ENCODE data around the gene FMN2.

FMN2 gene

GRCh38 chr1:240402326-240402725 is 310.6 kb downstream of the FMN2 start:
- Histone ChIP-seq H3K4me2 (no peak overlapping the region), H3K27me3 (ENCODE audit: insufficient read depth, low read depth) (no peaks in the 10 kb centered on the region), H3K79me2 (ENCODE audit: insufficient read depth, low read depth) (no peaks in the 10 kb centered on the region), H3K4me1 (ENCODE audit: low read depth, poor library complexity, severe bottlenecking) (no peaks in the 10 kb centered on the region), H3K4me3 (IDR thresholded peaks at IDR 0.05; ENCODE audit: insufficient read depth, low read depth, low read length) (no peak overlapping the region), H2AFZ (ENCODE audit: low read depth) (no peak overlapping the region), H3K9ac (no peak overlapping the region), H4K20me1 (ENCODE audit: insufficient read depth) (no peaks in the 10 kb centered on the region), H3K27ac (no peak overlapping the region), H3K36me3 (ENCODE audit: insufficient read depth) (no peaks in the 10 kb centered on the region)
- TF ChIP-seq, protein P1, sequence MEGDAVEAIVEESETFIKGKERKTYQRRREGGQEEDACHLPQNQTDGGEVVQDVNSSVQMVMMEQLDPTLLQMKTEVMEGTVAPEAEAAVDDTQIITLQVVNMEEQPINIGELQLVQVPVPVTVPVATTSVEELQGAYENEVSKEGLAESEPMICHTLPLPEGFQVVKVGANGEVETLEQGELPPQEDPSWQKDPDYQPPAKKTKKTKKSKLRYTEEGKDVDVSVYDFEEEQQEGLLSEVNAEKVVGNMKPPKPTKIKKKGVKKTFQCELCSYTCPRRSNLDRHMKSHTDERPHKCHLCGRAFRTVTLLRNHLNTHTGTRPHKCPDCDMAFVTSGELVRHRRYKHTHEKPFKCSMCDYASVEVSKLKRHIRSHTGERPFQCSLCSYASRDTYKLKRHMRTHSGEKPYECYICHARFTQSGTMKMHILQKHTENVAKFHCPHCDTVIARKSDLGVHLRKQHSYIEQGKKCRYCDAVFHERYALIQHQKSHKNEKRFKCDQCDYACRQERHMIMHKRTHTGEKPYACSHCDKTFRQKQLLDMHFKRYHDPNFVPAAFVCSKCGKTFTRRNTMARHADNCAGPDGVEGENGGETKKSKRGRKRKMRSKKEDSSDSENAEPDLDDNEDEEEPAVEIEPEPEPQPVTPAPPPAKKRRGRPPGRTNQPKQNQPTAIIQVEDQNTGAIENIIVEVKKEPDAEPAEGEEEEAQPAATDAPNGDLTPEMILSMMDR (conservative IDR thresholded peaks at IDR 0.05; ENCODE audit: low read depth, low read length), result no peak

DNA sequence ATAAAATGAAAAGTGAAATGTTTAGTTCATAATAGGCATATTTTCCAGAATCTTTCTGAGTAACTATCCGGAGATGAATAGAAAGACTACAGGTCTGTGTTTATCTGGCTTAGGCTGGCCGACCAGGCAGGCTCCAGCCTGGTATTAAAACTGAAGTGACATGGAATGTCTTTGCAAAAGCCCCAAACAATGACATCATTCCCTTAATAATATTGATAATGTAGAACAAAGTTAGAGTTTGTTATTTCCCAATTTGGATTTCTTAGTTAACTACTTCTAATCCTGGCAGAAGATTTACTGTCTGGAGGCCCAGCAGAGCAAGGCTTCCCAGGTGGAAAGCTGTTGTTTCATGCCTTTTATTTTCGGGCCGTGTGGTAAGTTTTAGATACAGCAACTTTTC is 312.6 kb downstream of the FMN2 start:
- Histone ChIP-seq H3K36me3 (ENCODE audit: insufficient read depth) (no peaks in the 10 kb centered on the region), H3K4me1 (ENCODE audit: low read depth, poor library complexity, severe bottlenecking) (no peaks in the 10 kb centered on the region), H3K27me3 (ENCODE audit: insufficient read depth, low read depth) (no peaks in the 10 kb centered on the region), H3K4me2 (no peak overlapping the region), H3K4me3 (IDR thresholded peaks at IDR 0.05; ENCODE audit: insufficient read depth, low read depth, low read length) (no peak overlapping the region), H3K27ac (no peak overlapping the region), H2AFZ (ENCODE audit: low read depth) (no peak overlapping the region), H3K79me2 (ENCODE audit: insufficient read depth, low read depth) (no peaks in the 10 kb centered on the region), H4K20me1 (ENCODE audit: insufficient read depth) (no peaks in the 10 kb centered on the region), H3K9ac (no peak overlapping the region)
- TF ChIP-seq, protein P1 (conservative IDR thresholded peaks at IDR 0.05; ENCODE audit: low read depth, low read length), result no peak

DNA sequence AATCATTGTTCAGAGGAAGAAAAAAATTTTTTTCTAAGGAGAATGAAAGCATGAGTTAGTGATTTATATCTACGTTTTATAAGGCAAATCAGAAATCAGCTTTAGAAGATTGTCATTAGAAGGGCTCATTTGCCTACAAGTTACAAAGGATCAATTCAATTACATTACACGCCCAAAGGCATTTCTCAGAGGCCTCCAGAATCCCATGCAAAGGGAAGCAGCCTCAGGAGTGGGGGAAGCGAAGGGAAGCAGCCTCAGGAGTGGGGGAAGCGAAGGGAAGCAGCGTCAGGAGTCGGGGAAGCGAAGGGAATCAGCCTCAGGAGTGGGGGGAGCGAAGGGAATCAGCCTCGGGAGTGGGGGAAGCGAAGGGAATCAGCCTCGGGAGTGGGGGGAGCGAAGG is 314.1 kb downstream of the FMN2 start:
- Histone ChIP-seq H4K20me1 (ENCODE audit: insufficient read depth) (no peaks in the 10 kb centered on the region), H3K4me3 (IDR thresholded peaks at IDR 0.05; ENCODE audit: insufficient read depth, low read depth, low read length) (no peak overlapping the region), H3K79me2 (ENCODE audit: insufficient read depth, low read depth) (no peaks in the 10 kb centered on the region), H3K4me2 (no peak overlapping the region), H3K9ac (no peak overlapping the region), H3K36me3 (ENCODE audit: insufficient read depth) (no peaks in the 10 kb centered on the region), H3K4me1 (ENCODE audit: low read depth, poor library complexity, severe bottlenecking) (no peaks in the 10 kb centered on the region), H3K27me3 (ENCODE audit: insufficient read depth, low read depth) (no peaks in the 10 kb centered on the region), H3K27ac (no peak overlapping the region), H2AFZ (ENCODE audit: low read depth) (no peak overlapping the region)
- TF ChIP-seq, protein P1 (conservative IDR thresholded peaks at IDR 0.05; ENCODE audit: low read depth, low read length), result no peak

- no peak overlapping the region for H2AFZ ChIP-seq (ENCODE audit: low read depth)
These were observed 315.7 kb downstream of the FMN2 start for GRCh38 chr1:240407407-240407806.

More at GRCh38 chr1:240407407-240407806, 315.7 kb downstream of the FMN2 start:
- no peaks in the 10 kb centered on the region for H3K4me1 ChIP-seq (ENCODE audit: low read depth, poor library complexity, severe bottlenecking)
- no peaks in the 10 kb centered on the region for H3K79me2 ChIP-seq (ENCODE audit: insufficient read depth, low read depth)
- no peaks in the 10 kb centered on the region for H3K27me3 ChIP-seq (ENCODE audit: insufficient read depth, low read depth)
- TF ChIP-seq, protein P1 (conservative IDR thresholded peaks at IDR 0.05; ENCODE audit: low read depth, low read length), result no peak
- no peak overlapping the region for H3K4me2 ChIP-seq
- H3K27ac ChIP-seq, result no peak overlapping the region
- no peaks in the 10 kb centered on the region for H4K20me1 ChIP-seq (ENCODE audit: insufficient read depth)
- H3K4me3 ChIP-seq (IDR thresholded peaks at IDR 0.05; ENCODE audit: insufficient read depth, low read depth, low read length), result no peak overlapping the region
- H3K9ac ChIP-seq, result no peak overlapping the region
- no peaks in the 10 kb centered on the region for H3K36me3 ChIP-seq (ENCODE audit: insufficient read depth)
